Right lobe of liver (tissue), 6 donors: Measurements from ENCODE around the gene SLC16A10. TPM values are rescaled to one million over a fixed set of nuclear protein-coding genes. Genes with fewer than 3 reads are reported as not detected.

Experiments
- ATAC-seq, 4 donors: fragments of 200-7000 bp; cut with Tn5 transposase; one replicate each; pipeline ENCODE4 v1.9.1; 2020; ENCODE audit warnings: mild to moderate bottlenecking in 4 of 4, moderate library complexity in 4 of 4
- DNase-seq, 3 donors: peaks; one replicate each; pipeline ENCODE4 v3.0.0-alpha.2; 2020
- H3K27ac ChIP-seq, 3 donors: fragments of 200-600 bp; one replicate each; pipeline ENCODE4 v1.8.0; 2022
- H3K27me3 ChIP-seq, 2 donors: fragments of 200-600 bp; one replicate each; pipeline ENCODE4 v1.8.0; 2022
- H3K36me3 ChIP-seq, 4 donors: fragments of 200-600 bp; sonication (generic) in 1 of 4; one replicate each; pipeline versions ENCODE4 v1.5.1 to v1.8.0; 2017 to 2022; ENCODE audit warnings: control low read depth in 1 of 4
- H3K4me1 ChIP-seq, 4 donors: fragments of 200-600 bp; sonication (generic) in 1 of 4; one replicate each; pipeline versions ENCODE4 v1.5.1 to v1.8.0; 2017 to 2022; ENCODE audit warnings: control low read depth in 1 of 4
- H3K4me3 ChIP-seq, 3 donors: fragments of 200-600 bp; one replicate each; pipeline ENCODE4 v1.8.0; 2022
- H3K9me3 ChIP-seq, 4 donors: fragments of 200-600 bp; sonication (generic) in 1 of 4; one replicate each; pipeline versions ENCODE4 v1.5.1 to v1.8.0; 2017 to 2022; ENCODE audit warnings: control low read depth in 1 of 4
- CTCF ChIP-seq, 4 donors: fragments of 200-600 bp in 3 of 4; fragments of 450-650 bp in 1 of 4; IDR thresholded peaks; one replicate each; pipeline versions ENCODE4 v1.5.1 to v1.8.0; 2016 to 2022; ENCODE audit warnings: antibody characterized with exemption in 4 of 4, mild to moderate bottlenecking in 2 of 4
- POLR2A ChIP-seq: fragments of 450-650 bp; IDR thresholded peaks from one replicate; pipeline ENCODE4 v1.6.1; 2017; ENCODE audit warnings: antibody characterized with exemption, mild to moderate bottlenecking
- WGBS: methylation state at CpG from one replicate; pipeline ENCODE4 v1.1.6; 2018; ENCODE audit warnings: low coverage, low lambda C conversion rate; ENCODE audit not compliant: insufficient coverage; ENCODE audit errors: missing lambda C conversion rate; 5-methylcytosine and 5-hydroxymethylcytosine counted together
- intact Hi-C, 2 donors: fragments of 100-400 bp; cut with DNase I; formaldehyde crosslinking; loops; one replicate each; pipeline versions ENCODE4 v1.11.2 to v1.14.1; 2022
- total RNA-seq, 6 experiments: library from RNA; depleted of rRNA in 2 of 6; stranded (reverse); fragments of >200 nt in 2 of 6; fragmentation: NEBNext Ultra II Directional in 3 of 6; extraction: Animal tissue kit (Norgen Biotek cat#: 25700) in 3 of 6; gene quantifications; one replicate each; pipeline versions ENCODE4 v1.1.0 to v1.2.4, GENCODE V29; 2016 to 2023
- donor health status: DM: no; HTN: yes; CAD: no.
- donor health status: DM: no; HTN: no; CAD: no.
- donor health status: DM: no; HTN: no; CAD: no.
- donor health status: DM: no; HTN: yes; CAD: no.
- donor health status: DM: no; HTN: yes; CAD: no.

The SLC16A10 gene
- total RNA-seq, 6 experiments from 2014 or later = 2.9 to 15.8 (median 6.6) TPM

GRCh38 chr6:111086685-111087084 lies 618 bp upstream of the SLC16A10 start:
- no peaks in the 10 kb centered on the region for H3K36me3 ChIP-seq
- H3K4me1 ChIP-seq = peaks cover 0 to 7% (median 0%) of the 10 kb centered on the region in 4 donors
- 10% methylated on average over 5 of the region's 5 CpGs for WGBS
- intact Hi-C loops = no loop called here
- H3K4me3 ChIP-seq = peak overlapping the region; percentile 55 to 82 (median 60)
- no peak overlapping the region for H3K27ac ChIP-seq
- ATAC-seq (no peak), DNase-seq (no peak)
- TF ChIP-seq POLR2A (no peak), CTCF (IDR thresholded peaks at IDR 0.05) (no peak)
- H3K27me3 ChIP-seq = no peaks in the 10 kb centered on the region
- no peaks in the 10 kb centered on the region for H3K9me3 ChIP-seq

- Histone ChIP-seq H3K27me3 (no peaks in the 10 kb centered on the region), H3K36me3 (no peaks in the 10 kb centered on the region), H3K9me3 (no peaks in the 10 kb centered on the region), H3K27ac (peak overlapping the region in 1 of 3 donors; percentile 47), H3K4me3 (peak overlapping the region; percentile 55 to 82 (median 60)), H3K4me1 (peaks cover 0 to 7% (median 0%) of the 10 kb centered on the region in 4 donors)
- intact Hi-C loops = no loop called here
- ATAC-seq (peak; percentile 49 to 68 (median 52)), DNase-seq (peak; percentile 43 to 67 (median 60))
- 3% methylated on average over 15 of the region's 54 CpGs for WGBS
- TF ChIP-seq CTCF (IDR thresholded peaks at IDR 0.05) (no peak), POLR2A (no peak)
Observed at GRCh38 chr6:111087871-111088667, 766 bp downstream of the SLC16A10 start.

- TF ChIP-seq POLR2A (no peak), CTCF (IDR thresholded peaks at IDR 0.05) (no peak)
- 27% methylated on average over 5 of the region's 5 CpGs for WGBS
- no peaks in the 10 kb centered on the region for H3K9me3 ChIP-seq
- no peaks in the 10 kb centered on the region for H3K36me3 ChIP-seq
- H3K27me3 ChIP-seq = no peaks in the 10 kb centered on the region
- intact Hi-C loops = no loop called here
- DNase-seq (no peak), ATAC-seq (no peak)
- no peak overlapping the region for H3K27ac ChIP-seq
- H3K4me3 ChIP-seq = peak overlapping the region; percentile 55 to 82 (median 60)
- peaks cover 0 to 7% (median 0%) of the 10 kb centered on the region in 4 donors for H3K4me1 ChIP-seq
Observed at GRCh38 chr6:111088668-111089003, 1.3 kb downstream of the SLC16A10 start.

GRCh38 chr6:111090766-111091165 lies 3.5 kb downstream of the SLC16A10 start:
- Histone ChIP-seq H3K4me3 (no peak overlapping the region), H3K9me3 (no peaks in the 10 kb centered on the region)
- 83% methylated on average over 4 of the region's 4 CpGs for WGBS

More at GRCh38 chr6:111090766-111091165, 3.5 kb downstream of the SLC16A10 start:
- no peaks in the 10 kb centered on the region for H3K36me3 ChIP-seq
- H3K4me1 ChIP-seq = peaks cover 0 to 7% (median 0%) of the 10 kb centered on the region in 4 donors
- TF ChIP-seq CTCF (IDR thresholded peaks at IDR 0.05) = no peak
- TF ChIP-seq POLR2A = no peak
- DNase-seq (no peak), ATAC-seq (no peak)
- no peaks in the 10 kb centered on the region for H3K27me3 ChIP-seq
- no peak overlapping the region for H3K27ac ChIP-seq
- intact Hi-C loops = no loop called here
